Suppressor macrophage (primary cell): ENCODE measurements around the gene MORN4.
A peak's percentile ranks its signal among the peaks of the same experiment; 100 is the strongest.
"Not testable (repeated sequence)": the region's sequence is repeated elsewhere in the genome, so short reads cannot be mapped to it uniquely, and the experiment has no call there.

Experiments
- DNase-seq, 4 experiments: peaks; one replicate each; pipeline ENCODE4 v3.0.0-alpha.2; 2020 to 2022
- total RNA-seq, 17 experiments: gene quantifications; one replicate each; lab custom pipeline; 2026; ENCODE audit warnings: mixed read lengths in 6 of 17, inconsistent platforms in 3 of 17; lab: John Stamatoyannopoulos, UW

MORN4 gene
- 0.47 to 5.5 (median 2.5) reads per million in 17 experiments for total RNA-seq

DNA sequence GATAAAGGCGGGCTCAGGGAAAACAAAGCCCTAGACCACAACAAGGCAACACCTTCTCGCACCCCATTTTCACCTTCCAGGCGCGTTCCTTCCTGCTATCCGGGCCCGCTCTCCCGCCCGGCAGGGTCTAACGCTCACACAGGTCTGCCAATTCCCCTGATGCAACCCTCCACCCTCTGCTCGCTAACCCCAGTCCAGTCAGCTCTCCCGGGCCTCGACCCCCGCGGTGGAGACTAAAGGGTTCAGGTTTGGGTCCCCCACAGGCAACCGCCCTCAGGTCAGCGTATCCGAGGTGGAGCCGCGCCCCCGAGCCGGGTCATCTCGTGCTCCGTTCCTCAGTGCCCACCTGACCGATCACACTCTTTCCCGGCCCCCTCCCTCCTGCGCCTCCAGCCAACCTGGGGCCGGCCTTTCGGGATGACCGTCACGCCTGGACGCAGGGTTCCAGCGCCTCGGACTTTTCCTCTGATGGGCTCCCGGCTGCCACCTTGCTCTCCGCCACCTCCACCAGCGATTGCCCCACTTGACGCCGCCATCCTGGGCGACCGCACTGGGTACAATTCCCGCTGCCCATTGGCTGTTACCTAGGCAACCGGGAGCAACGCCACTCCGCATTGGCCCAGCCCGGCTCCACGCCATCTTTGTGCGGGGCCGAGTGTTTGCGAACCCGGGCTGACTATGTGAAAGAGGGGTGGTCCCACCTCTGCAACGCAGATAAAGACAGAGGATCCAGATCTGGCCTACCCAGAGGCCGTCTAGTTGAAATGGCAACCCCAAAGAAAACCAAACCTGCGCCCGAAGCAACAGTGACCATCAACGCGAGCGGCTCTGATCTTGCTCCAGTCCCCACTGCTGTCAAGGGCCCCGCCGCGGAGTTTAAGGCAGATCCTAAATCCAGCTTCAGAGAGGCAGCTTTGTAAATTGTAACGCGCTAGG lies at the start of gene MORN4:
MORN4 (minus strand) TSS at position 552 of the 936 bp plus-strand sequence. CDS start 13,847 bp downstream, outside the sequence.
- peak; percentile 94 to 98 (median 96) for DNase-seq

DNA sequence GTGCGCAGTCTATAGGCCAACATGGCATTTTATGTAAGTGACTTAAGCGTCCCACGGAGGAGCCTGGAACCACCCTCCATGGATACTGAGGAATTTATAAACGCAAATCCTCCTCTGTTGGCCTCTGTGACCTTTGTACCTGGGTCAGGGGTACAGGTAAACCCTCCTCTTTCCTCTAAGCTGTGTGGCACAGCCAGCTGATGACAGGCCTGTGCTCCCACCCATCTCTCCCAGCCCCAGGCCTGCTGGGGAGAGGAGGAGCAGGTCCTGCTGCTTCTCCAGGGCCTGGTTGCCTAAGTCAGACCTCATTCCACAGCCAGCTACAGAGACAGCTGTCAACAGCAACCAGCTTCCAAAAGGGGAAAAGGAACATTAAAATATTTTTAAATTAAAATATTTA lies 48.7 kb upstream of the MORN4 start:
- DNase-seq: no peak

GRCh38 chr10:97679594-97679993 lies 46.3 kb upstream of the MORN4 start:
- no peak for DNase-seq

DNA sequence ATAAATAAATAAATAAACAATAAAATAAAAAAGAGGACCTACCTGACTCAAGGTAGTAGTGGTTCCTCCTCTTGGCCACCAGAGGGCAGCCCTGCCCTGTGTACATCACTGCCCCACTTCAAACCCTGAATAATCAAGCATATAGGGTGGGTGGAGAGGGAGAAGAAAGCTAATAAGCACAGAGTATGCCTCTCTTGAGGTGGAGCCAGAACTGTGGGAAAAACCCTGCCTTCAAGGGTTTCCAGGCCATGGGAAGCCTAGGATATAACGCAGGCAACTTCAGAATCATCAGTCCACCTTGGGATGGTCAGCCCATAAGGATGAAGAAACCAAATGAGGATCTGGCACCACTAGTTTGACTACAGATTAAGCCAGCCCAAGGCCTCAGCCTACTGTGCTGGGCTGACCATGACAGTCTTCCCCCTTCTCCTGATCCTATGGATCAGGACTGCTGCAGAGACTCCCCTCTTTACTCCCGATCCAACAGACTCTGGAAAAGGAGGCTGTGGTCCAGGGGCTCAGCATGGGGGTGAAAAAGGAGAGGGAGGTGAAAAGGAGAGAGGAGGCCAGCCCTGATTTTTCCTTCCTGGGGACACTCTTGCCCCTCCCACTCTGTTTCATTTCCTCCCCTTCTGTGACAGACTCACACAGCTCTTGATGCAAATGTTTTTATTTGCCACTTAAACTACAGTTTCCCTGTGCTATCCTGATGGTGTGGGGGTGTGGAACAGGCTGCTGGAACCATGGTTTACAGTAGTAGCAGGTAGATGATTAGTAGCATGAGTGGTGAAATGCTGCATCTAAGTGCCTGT lies 43.7 kb upstream of the MORN4 start:
- peak; percentile 52 to 71 (median 66) for DNase-seq

- DNase-seq: no peak
Observed at GRCh38 chr10:97675222-97675621, 41.9 kb upstream of the MORN4 start.

- DNase-seq: peak in 3 of 4 experiments; percentile 49 to 70 (median 53)
Observed at GRCh38 chr10:97673736-97674525, 40.6 kb upstream of the MORN4 start.

DNA sequence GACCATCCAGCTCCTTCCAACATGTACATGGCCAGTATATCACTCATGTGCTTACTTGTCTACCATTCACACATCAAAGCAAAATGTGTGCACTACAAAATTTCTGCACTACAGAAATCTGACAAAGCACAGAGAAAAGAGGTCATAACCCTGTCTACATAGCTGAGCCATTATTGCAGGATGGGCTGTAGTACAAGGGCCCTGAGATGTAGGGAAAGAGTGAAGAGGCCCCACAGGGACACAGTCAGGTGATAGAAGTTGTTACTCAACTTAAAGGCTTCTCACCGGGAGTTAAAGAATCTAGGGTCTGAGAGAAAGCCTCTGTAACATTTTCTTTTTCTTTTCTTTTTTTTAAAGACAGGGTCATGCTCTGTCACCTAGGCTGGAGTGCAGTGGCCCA lies 36.3 kb upstream of the MORN4 start:
- no peak for DNase-seq

- DNase-seq: no peak
Observed at GRCh38 chr10:97667463-97667862, 34.2 kb upstream of the MORN4 start.

DNA sequence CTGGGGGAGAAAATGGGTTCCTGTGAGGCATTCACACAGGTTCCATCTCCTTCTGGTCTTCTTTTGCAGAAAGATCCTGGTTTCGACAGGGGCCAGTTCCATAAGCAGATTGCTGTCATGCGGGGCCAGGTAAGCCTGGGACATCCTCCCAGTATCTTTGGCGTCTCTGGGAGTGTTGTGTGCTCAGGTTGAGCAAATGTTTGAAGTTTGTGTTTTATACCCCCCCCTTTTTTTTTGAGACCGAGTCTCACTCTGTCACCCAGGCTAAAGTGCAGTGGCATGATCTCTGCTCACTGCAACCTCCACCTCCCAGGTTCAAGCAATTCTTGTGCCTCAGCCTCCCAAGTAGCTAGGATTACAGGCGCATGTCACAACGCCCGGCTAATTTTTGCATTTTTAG lies 33.7 kb upstream of the MORN4 start:
- DNase-seq: no peak

- no peak for DNase-seq
Observed at GRCh38 chr10:97664282-97664850, 31.1 kb upstream of the MORN4 start.

- DNase-seq: no peak
Observed at GRCh38 chr10:97659589-97659988, 26.3 kb upstream of the MORN4 start.

- DNase-seq: no peak
Observed at GRCh38 chr10:97656777-97657176, 23.5 kb upstream of the MORN4 start.

GRCh38 chr10:97651773-97652172 lies 18.5 kb upstream of the MORN4 start:
- no peak for DNase-seq

GRCh38 chr10:97650726-97651125 lies 17.4 kb upstream of the MORN4 start:
- peak; percentile 60 to 78 (median 66) for DNase-seq

- not testable (repeated sequence) for DNase-seq
Observed at GRCh38 chr10:97649405-97649750, 16.1 kb upstream of the MORN4 start.

- peak; percentile 85 to 98 (median 92) for DNase-seq
Observed at GRCh38 chr10:97648562-97649404, 15.5 kb upstream of the MORN4 start.

DNA sequence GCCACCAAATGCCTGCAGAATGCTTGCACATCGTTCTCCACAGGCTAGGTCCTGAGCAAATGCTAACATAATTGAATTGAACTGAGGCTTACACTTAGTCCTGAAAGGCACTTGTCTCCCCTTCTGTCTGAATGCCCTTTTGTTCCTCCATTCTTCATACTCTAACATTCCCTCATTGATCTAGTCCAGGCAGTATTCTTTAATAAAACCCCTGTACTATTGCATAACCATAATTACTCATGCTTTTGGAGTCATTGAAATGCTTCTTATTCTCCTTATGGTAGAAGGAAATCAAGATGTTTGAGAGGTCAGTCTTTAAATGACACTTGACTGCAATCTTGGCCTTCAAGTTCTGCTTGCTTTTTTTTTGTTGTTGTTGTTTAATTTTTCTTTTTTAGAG lies 14.3 kb upstream of the MORN4 start:
- peak in 2 of 4 experiments; percentile 74 to 75 for DNase-seq

DNA sequence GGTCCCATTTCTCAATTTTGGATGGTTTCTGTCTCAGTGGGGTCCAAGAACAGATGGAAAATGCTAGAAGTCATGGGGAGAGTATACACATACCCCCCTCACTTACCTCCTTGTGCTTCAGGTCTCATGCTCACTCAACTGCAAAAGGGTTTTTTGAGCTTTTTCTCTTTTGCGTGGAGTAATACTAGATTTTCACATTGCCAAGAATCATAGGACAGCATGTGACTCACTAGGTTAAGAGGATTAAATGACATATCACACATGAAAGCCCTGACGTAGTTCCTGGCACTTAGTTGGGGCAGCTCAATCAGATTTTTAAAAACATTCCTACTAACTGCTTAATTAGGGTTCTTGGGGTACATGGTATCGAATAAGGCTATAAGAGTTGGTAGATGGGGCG lies 11.6 kb upstream of the MORN4 start:
- DNase-seq: no peak

DNA sequence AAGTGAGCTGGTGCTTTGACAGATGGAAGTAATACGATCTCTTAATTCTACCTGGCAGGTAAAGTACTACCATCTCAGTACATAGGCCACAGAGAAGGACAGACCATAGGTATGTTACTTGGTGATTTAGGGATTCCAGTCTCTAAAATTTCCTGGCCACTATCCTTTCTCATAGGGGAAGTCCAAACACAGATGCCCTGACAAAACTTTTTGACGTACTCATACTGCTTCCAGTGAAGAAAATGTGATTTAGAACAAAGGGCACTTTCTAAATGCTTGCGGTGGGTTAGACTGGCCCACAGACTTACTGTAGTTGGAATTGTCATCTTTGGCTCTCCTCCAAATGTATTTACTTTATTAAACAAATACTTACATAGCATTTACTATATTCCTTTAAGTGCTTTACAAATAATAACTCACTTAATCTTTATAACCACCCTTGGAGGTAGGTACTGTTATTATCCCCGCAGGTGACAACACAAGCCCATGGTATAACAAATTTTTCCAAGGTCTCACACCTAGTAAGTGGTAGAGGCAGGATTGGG lies 10.2 kb upstream of the MORN4 start:
- DNase-seq: no peak

DNA sequence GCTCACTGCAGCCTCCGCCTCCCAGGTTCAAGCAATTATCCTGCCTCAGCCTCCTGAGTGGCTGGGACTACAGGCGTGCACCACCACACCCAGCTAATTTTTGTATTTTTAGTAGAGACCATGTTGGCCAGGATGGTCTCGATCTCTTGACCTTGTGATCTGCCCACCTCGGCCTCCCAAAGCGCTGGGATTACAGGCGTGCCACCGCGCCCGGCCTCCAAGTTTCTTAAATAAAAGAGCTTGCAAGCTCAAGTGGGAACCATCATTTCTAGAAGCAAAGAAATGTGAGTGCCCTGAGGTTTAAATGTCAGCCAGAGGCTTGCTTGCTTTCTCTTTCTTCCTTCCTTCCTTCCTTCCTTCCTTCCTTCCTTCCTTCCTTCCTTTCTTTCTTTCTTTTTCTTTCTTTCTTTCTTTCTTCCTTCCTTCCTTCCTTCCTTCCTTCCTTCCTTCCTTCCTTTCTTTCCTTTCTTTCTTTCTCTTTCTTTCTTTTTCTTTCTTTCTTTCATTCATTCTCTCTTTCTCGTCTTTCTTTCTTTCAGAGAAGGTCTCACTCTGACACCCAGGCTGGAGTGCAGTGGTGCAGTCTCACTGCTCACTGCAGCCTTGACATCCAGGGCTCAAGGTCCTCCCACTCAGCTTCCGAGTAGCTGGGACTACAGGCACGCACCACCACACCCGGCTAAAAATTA lies 9.3 kb upstream of the MORN4 start:
- not testable (repeated sequence) for DNase-seq
